SK-N-MC (cell line): ENCODE results near the gene BAMBI.

ENCODE experiments used
- EZH2 ChIP-seq: fragments of 200-600 bp; sonication (generic); IDR thresholded peaks from one replicate; pipeline ENCODE4 v1.6.1; 2017; ENCODE audit warnings: antibody characterized with exemption
- FOXP2 ChIP-seq: optimal IDR thresholded peaks from 2 replicates; pipeline ENCODE3; 2011; ENCODE audit warnings: mild to moderate bottlenecking, moderate library complexity; ENCODE audit not compliant: insufficient read depth; ENCODE audit errors: extremely low read length, control extremely low read depth
- POLR2AphosphoS5 ChIP-seq: IDR thresholded peaks from 2 replicates; pipeline ENCODE4 v1.6.1; 2012; ENCODE audit warnings: mild to moderate bottlenecking, low read depth, low read length, borderline replicate concordance

- TF ChIP-seq EZH2 (no peak), POLR2AphosphoS5 (no peak), FOXP2 (no peak)
Observed at GRCh38 chr10:28663576-28664368, 13.5 kb upstream of the BAMBI start.
